HG02938 (cell line): Measurements from ENCODE around the gene HNRNPM.

Source experiments
- ATAC-seq: cut with Tn5 transposase; IDR thresholded peaks from one replicate; pipeline ENCODE4 v1.9.1; 2021; ENCODE audit warnings: mild to moderate bottlenecking, moderate library complexity; ENCODE audit not compliant: unreplicated experiment

HNRNPM gene

GRCh38 chr19:8459095-8459494 lies 14.3 kb downstream of the HNRNPM start:
- no peak for ATAC-seq

GRCh38 chr19:8459520-8460270 lies 14.9 kb downstream of the HNRNPM start:
- no peak for ATAC-seq

GRCh38 chr19:8460516-8461298 lies 15.9 kb downstream of the HNRNPM start:
- no peak for ATAC-seq

DNA sequence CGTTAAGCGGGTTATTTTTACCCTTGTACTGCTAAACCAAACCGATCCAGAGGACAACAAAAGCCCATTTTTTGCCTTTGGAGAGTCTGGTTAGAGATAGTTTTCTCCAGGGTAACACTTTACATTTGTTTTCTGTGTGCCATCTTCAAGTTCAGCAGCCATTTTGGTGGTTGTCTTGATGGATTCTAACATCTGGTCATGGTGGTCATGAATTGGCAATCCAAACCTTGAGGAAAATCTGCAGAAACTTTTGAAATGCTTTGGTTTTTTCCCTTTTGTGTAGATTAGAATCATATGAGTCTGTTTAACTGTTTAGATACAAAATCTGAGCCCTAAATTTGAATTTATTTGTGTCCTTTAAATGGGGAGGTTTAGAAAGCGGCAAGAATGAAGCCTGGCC lies 16.6 kb downstream of the HNRNPM start:
- no peak for ATAC-seq

- no peak for ATAC-seq
These were observed 17.1 kb downstream of the HNRNPM start for GRCh38 chr19:8461891-8462290.

- ATAC-seq: no peak
These were observed 17.8 kb downstream of the HNRNPM start for GRCh38 chr19:8462571-8462970.

DNA sequence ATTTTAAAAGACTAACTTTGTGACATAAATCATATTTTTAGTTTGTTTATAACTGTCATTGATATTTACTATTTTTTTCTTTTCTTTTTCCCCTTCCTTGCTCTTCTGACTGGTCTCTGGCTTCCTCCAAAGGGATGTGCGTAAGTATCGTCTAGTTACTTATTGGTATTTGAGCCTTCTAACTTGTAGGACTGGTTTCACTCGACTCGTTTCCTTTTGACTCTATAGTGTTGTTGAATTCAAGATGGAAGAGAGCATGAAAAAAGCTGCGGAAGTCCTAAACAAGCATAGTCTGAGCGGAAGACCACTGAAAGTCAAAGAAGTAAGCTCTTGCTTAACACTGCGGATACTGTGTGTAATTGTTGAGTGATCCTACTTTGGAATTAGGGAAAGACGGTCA lies 18.6 kb downstream of the HNRNPM start:
- no peak for ATAC-seq

DNA sequence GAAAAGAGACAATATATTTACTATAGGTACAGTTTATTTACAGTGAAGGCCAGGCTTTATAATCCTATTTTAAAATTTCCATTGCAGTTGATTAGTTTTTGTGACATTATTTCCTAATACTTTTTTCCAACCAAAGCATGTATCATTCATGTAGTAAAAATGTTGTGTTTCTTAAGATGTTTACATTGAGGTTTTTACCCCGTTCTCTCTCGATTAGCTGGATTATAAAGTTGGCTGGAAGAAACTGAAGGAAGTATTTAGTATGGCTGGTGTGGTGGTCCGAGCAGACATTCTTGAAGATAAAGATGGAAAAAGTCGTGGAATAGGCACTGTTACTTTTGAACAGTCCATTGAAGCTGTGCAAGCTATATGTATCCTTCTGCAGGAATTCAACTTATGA lies 21.2 kb downstream of the HNRNPM start:
- ATAC-seq: no peak

DNA sequence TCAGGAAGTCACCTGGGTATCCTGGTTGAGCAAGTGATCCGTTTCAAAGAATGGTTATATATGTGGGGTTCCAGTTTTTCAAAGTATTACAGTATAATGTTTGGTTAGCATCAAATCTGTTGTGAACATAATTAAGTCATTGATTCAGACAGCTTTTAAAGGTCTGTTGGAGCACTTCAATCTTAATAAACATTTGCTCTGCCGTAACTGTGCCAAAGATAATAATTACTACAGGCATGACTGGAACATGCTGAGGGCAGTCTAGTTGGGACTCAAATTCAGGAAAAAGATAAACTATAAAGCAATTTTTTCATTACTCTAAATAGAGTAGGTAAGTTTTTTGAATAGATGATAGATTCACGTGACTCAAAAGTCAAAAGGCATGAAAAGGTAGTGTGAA lies 23.3 kb downstream of the HNRNPM start:
- no peak for ATAC-seq

GRCh38 chr19:8468761-8469373 lies 24.1 kb downstream of the HNRNPM start:
- ATAC-seq: no peak

DNA sequence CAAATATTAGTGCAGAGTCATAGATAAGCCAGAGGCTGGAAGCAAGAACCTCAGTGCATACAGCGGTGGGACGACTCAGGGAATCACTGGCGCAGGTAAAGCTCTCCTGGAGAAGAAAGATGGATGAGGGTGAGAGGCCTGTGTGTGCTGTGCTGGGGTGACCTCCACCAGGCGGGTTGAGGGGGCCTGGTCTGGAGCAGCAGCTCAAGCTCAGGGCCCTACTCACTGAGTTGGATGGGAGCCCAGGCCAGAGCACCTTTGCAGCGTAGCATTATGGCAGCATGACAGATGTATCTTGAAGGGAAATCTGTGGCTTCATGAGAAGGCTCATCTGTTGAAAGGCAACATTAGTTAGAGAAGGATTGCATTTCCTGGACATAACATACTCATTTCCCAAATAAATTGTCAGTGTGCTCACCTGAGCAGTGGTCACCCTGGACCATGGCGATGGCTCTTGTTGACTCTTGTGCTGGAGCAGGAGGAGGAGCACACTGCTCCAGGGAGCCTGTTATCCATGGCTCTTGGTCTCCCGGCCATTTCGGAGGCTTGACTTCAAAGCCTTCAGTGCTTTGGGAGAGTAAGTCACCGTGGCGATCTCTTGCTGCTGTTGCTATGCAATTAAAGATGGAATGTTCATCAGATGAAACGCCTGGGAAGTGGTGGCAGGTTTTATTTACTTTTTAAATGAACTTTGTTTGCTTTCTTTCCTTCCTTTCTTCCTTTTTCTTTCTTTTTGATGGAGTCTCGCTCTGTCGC lies 25.0 kb downstream of the HNRNPM start:
- no peak for ATAC-seq

- ATAC-seq: peak; percentile 51
These were observed 29.1 kb downstream of the HNRNPM start for GRCh38 chr19:8473648-8474476.

DNA sequence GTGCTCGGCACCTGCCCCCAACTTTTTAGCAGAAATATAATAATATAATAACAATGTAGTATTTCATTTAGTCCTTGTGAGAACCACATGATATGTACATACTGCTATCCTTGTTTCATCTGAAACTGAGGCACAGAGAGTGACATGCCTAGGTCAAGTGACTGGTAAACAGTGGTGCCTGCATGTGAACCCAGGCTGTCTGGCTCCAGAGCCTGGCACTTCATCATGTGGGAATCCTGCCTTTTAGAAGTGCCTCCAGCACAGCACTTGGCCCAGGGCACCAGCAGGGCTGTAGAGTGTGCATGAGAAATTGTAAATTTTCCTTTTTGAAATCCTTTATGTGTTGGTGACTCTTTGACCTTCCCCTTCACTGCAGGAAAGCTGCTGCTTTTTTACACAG lies 30.2 kb downstream of the HNRNPM start:
- ATAC-seq: no peak

DNA sequence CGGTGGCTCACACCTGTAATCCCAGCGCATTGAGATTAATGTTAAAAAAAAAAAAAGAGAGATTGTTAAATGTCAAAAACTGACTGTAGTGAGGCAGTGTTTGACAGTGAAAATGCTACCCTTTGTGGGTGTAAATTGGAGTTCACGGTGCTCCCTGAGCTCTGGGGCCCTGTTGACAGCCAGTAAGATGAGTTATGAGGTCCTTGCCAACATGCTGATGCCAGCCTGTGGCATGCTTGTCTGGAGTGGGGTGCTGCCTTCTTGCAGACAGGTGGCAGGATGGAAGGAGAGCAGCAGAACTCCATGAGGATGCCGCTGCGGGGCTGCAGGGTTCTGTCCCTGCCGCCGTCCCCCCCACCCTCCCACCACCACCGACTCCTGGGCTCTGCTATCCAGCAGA lies 31.7 kb downstream of the HNRNPM start:
- no peak for ATAC-seq

DNA sequence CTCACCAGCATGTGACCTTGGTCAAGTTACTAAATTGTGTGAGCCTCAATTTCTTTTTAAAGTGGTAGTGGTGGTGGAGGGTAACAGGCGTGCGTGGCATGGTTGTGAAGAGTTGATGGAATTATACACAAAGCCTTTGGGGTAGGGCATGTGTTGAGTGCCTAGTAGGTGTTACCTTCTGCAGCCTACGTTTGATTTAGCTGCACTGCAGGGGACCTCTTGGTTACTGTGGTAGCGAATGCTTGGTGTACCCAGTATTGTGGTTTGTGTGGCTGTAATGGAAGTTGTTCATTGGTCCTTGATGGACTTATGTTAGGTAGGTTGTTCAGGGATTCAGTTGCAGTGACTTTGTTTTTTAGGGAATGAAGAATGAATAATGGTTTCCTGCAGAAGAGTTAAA lies 33.1 kb downstream of the HNRNPM start:
- no peak for ATAC-seq

- no peak for ATAC-seq
These were observed 33.8 kb downstream of the HNRNPM start for GRCh38 chr19:8478598-8478997.

DNA sequence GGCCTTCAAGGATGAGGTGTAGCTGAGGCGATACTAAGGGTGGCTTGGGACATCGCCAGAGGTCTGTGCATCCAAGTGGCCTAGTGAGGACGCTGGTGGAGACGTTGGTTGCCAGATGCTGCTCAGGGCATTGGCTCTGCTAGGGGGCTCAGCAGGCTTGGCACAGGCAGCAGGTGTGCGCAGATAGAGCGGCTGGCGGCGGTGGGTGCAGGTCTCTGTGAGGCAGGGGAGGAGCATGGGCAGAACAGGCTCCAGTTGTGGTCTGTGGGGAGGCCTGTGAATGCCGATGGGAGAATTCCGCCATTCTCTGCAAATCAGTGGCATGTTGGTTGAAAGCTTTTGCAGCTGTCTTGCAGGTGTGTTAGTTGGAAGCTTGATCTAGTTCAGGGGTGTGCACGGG lies 36.4 kb downstream of the HNRNPM start:
- no peak for ATAC-seq

GRCh38 chr19:8481616-8482015 lies 36.8 kb downstream of the HNRNPM start:
- no peak for ATAC-seq

- no peak for ATAC-seq
These were observed 37.9 kb downstream of the HNRNPM start for GRCh38 chr19:8482696-8483095.

- ATAC-seq: no peak
These were observed 38.4 kb downstream of the HNRNPM start for GRCh38 chr19:8483165-8483564.
